ENCODE data around the gene EHMT1.

EHMT1 gene

GRCh38 chr9:137647096-137647714 is 28.4 kb downstream of the EHMT1 start:
- no peak for DNase-seq

GRCh38 chr9:137648396-137648795 is 29.6 kb downstream of the EHMT1 start:
- DNase-seq: no peak

GRCh38 chr9:137649553-137649952 is 30.7 kb downstream of the EHMT1 start:
- no peak for DNase-seq

- DNase-seq: no peak
Measured at GRCh38 chr9:137650259-137650658, 31.5 kb downstream of the EHMT1 start.

- no peak for DNase-seq
Measured at GRCh38 chr9:137650779-137651178, 32.0 kb downstream of the EHMT1 start.

- no peak for DNase-seq
Measured at GRCh38 chr9:137656416-137656815, 37.6 kb downstream of the EHMT1 start.

GRCh38 chr9:137657606-137658005 is 38.8 kb downstream of the EHMT1 start:
- no peak for DNase-seq

- DNase-seq: no peak
Measured at GRCh38 chr9:137658781-137659180, 40.0 kb downstream of the EHMT1 start.

- DNase-seq: no peak
Measured at GRCh38 chr9:137660144-137660543, 41.3 kb downstream of the EHMT1 start.

GRCh38 chr9:137663584-137663983 is 44.8 kb downstream of the EHMT1 start:
- DNase-seq: no peak

- DNase-seq: no peak
Measured at GRCh38 chr9:137664676-137665075, 45.9 kb downstream of the EHMT1 start.

GRCh38 chr9:137665226-137665625 is 46.4 kb downstream of the EHMT1 start:
- DNase-seq: no peak

GRCh38 chr9:137665697-137666512 is 47.1 kb downstream of the EHMT1 start:
- DNase-seq: no peak

GRCh38 chr9:137666513-137666822 is 47.7 kb downstream of the EHMT1 start:
- no peak for DNase-seq

- DNase-seq: peak; percentile 28
Measured at GRCh38 chr9:137666955-137667670, 48.3 kb downstream of the EHMT1 start.

- no peak for DNase-seq
Measured at GRCh38 chr9:137668203-137668602, 49.4 kb downstream of the EHMT1 start.

- no peak for DNase-seq
Measured at GRCh38 chr9:137669261-137669672, 50.5 kb downstream of the EHMT1 start.

GRCh38 chr9:137670391-137671195 is 51.8 kb downstream of the EHMT1 start:
- DNase-seq: no peak

- DNase-seq: no peak
Measured at GRCh38 chr9:137671196-137671538, 52.4 kb downstream of the EHMT1 start.

- no peak for DNase-seq
Measured at GRCh38 chr9:137671721-137672120, 52.9 kb downstream of the EHMT1 start.

- peak; percentile 75 for DNase-seq
Measured at GRCh38 chr9:137672907-137673791, 54.3 kb downstream of the EHMT1 start.

- DNase-seq: peak; percentile 73
Measured at GRCh38 chr9:137673886-137674285, 55.1 kb downstream of the EHMT1 start.
